Measurements from ENCODE around the gene CLEC18C.
"Not testable (repeated sequence)": the region's sequence is repeated elsewhere in the genome, so short reads cannot be mapped to it uniquely, and the experiment has no call there.

CLEC18C gene

GRCh38 chr16:70173212-70173837, at the start of gene CLEC18C:
CLEC18C (plus strand) TSS chr16:70173787; CDS start chr16:70174279, 492 bp downstream.
- not testable (repeated sequence) for DNase-seq

DNA sequence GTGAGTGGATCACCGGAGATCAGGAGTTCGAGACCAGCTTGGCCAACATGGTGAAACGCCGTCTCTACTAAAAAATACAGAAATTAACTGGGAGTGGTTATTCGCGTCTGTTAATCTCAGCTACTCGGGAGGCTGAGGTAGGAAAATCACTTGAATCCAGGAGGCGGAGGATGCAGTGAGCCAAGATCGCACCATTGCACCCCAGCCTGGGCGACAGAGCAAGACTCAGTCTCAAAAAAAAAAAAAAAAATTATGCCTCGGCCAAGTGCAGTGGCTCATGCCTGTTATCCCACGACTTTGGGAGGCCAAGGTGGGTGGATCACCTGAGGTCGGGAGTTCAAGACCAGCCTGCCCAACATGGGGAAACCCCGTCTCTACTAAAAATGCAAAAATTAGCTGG, 49.8 kb upstream of the CLEC18C start:
- not testable (repeated sequence) for DNase-seq

- not testable (repeated sequence) for DNase-seq
These were observed 47.4 kb upstream of the CLEC18C start for GRCh38 chr16:70126226-70126625.

GRCh38 chr16:70127706-70128105, 45.9 kb upstream of the CLEC18C start:
- DNase-seq: not testable (repeated sequence)

- DNase-seq: not testable (repeated sequence)
These were observed 44.7 kb upstream of the CLEC18C start for GRCh38 chr16:70128844-70129243.

- not testable (repeated sequence) for DNase-seq
These were observed 37.8 kb upstream of the CLEC18C start for GRCh38 chr16:70135796-70136195.

DNA sequence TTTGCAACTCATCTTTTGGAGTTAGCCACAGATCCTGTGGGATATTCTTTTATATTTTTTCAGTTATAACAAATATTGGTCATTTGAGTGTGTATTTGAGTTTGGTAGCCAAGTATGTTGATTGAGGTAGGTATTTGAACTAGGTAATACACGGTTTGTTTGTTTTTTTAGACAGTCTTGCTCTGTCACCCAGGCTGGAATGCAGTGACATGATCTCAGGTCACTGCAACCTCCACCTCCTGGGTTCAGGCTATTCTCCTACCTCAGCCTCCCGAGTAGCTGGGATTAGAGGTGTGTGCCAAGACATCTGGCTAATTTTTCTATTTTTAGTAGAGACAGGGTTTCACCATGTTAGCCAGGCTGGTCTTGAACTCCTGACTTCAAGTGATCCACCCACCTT, 37.0 kb upstream of the CLEC18C start:
- not testable (repeated sequence) for DNase-seq

DNA sequence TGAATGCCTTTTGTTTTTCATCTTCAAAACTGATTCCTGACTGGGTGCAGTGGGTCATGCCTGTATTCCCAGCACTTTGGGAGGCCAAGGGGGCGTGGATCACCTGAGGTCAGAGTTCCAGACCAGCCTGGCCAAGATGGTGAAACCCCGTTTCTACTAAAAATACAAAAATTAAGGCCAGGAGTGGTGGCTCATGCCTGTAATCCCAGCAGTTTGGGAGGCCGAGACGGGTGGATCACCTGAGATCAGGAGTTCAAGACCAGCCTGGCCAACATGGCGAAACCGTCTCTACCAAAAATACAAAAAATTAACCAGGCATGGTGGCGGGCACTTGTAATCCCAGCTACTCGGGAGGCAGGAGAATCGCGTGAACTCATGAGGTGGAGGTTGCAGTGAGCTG, 30.8 kb upstream of the CLEC18C start:
- DNase-seq: not testable (repeated sequence)

- not testable (repeated sequence) for DNase-seq
These were observed 30.2 kb upstream of the CLEC18C start for GRCh38 chr16:70143231-70143895.

GRCh38 chr16:70147853-70148252, 25.7 kb upstream of the CLEC18C start:
- DNase-seq: not testable (repeated sequence)

DNA sequence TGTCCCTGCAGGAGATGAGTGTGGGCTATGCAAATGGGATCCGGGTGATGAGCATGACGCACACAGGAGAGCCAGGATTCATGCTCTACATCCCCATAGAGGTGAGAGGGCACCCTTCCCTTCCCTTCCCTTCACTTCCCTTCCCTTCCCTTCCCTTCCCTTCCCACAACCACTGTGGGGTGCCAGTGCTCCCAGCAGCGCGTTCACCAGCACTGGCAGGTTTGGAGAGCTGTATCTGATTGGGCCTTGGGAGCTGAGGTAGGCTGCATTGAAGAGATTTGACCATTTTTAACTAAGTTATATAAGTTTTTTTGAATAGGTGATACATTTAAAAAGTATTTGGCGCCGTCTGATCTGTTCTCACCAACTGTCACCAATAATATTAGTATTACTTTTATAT, 25.1 kb upstream of the CLEC18C start:
- not testable (repeated sequence) for DNase-seq

DNA sequence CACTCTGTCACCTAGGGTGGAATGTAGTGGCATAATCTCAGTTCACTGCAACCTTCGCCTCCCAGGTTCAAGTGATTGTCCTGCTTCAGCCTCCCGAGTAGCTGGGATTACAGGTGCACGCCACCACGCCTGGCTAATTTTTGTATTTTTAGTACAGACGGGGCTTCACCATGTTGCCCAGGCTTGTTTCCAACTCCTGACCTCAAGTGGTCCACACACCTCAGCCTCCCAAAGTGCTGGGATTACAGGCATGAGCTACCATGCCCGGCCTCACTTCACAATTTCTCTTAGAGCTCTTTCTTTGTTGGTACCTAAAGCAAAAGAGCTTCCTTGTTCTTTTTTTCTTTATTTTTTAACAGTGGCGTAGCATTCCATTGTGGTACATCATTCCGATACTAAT, 24.3 kb upstream of the CLEC18C start:
- not testable (repeated sequence) for DNase-seq

DNA sequence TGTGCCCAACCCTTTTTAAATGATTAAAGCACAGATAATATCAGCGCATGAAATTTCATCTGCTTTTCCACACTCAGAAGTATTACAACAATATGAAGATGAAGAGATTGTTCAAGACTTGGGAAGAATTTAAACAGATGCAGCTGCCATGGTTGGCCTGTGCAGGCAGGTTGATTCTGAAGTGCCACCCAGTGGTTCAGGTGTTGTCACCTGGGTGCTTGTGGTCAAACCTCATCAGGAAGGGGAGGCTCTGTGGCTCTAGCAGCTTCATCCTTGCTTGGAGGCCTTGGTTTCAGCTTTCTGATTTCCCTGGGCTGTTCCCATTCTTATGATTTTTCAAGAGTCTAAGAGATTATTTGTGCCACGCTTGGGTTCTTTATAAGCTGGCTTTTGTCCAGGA, 22.2 kb upstream of the CLEC18C start:
- DNase-seq: no peak

GRCh38 chr16:70151941-70152509, 21.6 kb upstream of the CLEC18C start:
- DNase-seq: no peak

GRCh38 chr16:70152578-70153302, 20.8 kb upstream of the CLEC18C start:
- no peak for DNase-seq

GRCh38 chr16:70154736-70155135, 18.9 kb upstream of the CLEC18C start:
- not testable (repeated sequence) for DNase-seq

- DNase-seq: no peak
These were observed 17.2 kb upstream of the CLEC18C start for GRCh38 chr16:70156207-70156978.

- no peak for DNase-seq
These were observed 16.5 kb upstream of the CLEC18C start for GRCh38 chr16:70157105-70157476.

DNA sequence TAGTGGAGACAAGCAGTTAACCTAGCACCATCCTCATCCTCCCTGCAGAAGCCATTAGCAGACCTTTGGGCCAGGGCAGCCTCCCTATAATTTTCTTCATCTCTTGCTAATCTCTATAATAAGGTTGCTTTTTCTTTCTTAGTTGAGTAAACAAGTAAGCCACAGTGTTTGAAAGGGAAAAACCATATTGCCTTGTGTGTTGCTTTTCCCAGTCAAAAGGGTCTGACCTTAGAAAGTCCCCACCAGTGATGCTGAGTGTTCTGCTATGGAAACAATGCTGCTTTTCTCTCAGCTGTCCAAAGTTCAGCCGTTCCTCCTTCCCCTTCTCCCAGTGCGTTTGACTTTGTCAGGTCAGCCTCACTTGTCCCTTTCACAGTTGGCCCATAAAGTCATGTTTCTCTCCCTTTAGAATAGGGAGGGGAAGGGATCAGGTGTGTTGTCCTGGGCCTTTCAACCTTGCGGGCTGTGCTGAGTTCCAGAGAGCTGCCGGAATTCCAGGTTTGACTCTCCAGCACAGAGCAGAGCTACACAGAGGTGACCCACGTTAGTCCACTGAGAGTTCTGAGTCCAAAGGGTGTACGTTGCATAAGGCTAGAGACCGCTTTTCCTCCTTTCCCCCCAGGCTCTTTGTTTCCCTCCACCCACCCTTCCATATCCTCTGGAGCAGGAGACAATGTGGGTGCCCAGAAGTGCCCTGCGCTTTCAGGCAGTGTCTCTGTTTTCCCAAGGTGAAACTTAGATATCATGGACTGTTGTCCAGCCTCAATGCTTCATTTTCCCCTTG, 15.9 kb upstream of the CLEC18C start:
- no peak for DNase-seq

DNA sequence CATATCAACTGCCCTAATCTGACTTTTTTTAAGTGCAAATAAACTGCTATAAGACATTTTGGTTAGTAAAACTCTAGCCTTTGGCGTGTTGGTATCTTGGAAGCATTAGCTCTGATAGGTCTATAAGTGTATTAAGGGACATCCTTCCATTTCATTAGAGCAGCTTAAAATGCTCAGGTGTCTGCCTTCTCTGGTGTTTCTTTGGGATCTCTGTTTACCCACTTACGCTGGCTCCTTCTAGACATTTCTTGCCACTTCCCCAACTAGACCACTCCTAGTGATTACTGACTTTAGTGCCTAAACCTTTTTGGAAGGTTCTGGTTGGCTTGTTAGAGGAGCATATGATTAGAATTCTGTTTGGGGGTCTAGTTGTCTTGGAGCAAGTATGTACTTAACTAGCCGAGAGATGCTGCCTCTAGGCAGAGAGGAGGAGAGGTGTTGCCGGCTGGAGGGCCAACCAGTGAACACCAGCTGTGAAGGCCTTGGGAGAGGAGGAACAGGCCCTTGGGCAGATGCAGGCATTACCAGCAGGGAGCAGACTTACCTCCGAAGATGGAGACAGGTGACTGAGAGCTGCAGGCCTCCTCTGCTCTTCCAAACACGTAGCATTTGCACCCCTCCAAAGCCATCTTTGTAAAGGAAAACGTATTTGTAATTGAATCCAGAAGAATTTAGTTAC, 15.2 kb upstream of the CLEC18C start:
- DNase-seq: no peak
